Lung microvascular endothelial cell (primary cell): ENCODE measurements around the gene EIF4E1B. TPM values are rescaled to one million over a fixed set of nuclear protein-coding genes. Genes with fewer than 3 reads are reported as not detected.

Experiments
- DNase-seq, 2 donors: peaks; one replicate each; pipeline versions ENCODE4 v3.0.0 to v3.0.0-alpha.2; 2010; ENCODE audit warnings: low read depth in 2 of 2
- total RNA-seq: library from RNA; depleted of rRNA; stranded (reverse); fragments of >200 nt; gene quantifications from 2 replicates; pipeline ENCODE4 v1.2.1, GENCODE V29; 2014

EIF4E1B gene
- total RNA-seq, 1 donor from 2014 or later: not detected

DNA sequence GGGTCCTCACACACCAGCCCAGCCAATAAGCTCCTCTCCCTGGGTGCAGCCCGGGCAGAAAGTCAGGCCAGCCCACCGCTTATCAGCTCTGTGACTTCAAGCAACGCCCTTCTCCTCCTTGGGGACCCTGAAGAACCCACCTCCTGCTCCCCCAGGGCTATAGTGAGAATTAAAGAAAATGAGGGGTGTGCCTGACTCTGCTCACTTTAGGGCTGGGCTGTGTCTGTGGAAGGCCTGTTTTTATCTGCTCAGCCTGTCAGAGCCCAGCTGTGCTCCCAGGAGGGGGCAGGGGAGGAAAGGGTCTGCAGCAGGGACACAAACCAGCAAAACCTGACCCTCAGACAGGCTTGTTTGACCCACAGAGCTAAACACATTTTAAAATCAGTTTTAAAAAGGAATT lies 24.4 kb upstream of the EIF4E1B start:
- DNase-seq: no peak

- no peak for DNase-seq
Observed at GRCh38 chr5:176606875-176607274, 23.6 kb upstream of the EIF4E1B start.

DNA sequence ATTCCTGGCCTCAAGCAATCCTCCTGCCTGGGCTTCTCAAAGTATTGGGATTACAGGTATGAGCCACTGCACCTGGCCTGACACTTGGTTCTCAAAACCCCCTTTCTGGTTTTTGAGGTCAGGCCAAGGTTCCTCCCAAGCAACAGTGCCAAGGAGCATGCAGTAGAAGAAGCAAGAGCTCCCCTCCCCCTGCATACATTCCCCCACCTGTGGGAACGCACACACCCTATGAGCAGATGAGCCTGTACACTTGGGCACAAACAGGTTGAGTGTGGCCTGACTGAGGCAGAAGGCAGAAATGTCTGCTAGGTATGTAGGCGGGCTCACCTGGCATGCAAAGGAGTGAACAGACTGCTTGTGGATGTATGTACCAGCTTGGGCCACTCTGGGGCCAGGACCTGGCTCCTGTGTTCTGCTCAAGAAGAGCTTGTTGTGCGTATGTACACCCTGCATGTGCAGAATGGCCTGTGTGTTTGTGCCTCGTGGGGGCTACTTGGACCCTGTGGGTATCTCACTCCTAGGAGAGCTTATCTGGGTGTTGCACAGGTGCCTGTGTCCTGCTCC lies 22.3 kb upstream of the EIF4E1B start:
- no peak for DNase-seq

- DNase-seq: peak in 1 of 2 donors; percentile 30
Observed at GRCh38 chr5:176608937-176609723, 21.3 kb upstream of the EIF4E1B start.

DNA sequence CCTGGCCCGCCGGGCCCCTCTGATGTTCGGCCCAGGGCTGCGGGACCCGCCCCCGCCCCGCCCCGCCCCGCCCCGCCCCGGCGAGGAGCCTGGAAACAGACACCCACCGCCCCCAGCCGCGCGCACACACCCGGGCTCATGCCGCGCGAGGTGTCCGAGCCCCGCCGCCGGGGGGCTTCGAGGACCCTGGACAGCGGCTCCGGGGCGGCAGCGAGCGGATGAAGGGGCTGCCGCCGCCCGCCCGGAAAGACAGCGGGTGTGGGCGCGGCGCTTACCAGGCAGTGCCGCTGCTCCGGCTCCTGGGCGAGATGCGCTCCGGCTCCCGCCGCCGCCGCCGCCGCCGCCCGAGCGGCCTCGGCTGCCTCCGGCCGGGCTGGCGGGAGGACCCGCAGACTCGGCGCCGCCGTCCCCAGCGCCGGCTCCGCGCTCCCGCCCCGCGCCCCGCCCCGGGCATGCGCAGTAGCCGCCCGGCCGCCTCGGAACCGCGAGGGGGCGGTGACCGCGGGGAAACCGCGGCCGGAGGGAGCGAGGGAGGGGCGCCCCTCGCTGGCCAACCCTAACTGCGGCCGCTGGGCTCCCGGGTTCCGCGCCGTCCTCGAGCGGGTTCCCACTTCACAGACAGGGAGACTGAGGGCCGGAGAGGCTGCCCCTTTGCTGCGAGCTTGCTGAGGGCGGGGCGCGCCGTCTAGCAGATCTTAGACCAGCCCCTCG lies 20.6 kb upstream of the EIF4E1B start, which contains the start of gene GPRIN1:
GPRIN1 (minus strand) TSS at position 433 of the 711 bp plus-strand sequence. CDS start 10,322 bp downstream, outside the sequence.
- peak; percentile 53 to 70 for DNase-seq

DNA sequence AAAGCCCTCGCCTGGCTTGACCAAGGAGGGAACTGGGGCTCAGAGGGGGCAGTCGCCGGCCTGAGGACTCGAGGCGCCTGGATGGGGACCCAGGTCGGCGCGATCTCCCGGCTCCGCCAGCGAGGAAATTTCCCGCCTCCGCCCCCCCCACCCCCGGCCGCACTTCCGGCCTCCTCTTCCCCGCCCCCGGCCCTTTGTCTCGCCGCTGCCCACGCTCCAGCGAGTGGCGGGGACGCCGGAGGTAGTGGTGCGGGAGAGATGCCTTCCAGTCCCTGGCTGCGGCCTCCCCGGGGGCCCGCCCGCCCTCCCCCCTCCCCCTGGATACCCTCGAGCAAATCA lies 20.1 kb upstream of the EIF4E1B start:
- no peak for DNase-seq

DNA sequence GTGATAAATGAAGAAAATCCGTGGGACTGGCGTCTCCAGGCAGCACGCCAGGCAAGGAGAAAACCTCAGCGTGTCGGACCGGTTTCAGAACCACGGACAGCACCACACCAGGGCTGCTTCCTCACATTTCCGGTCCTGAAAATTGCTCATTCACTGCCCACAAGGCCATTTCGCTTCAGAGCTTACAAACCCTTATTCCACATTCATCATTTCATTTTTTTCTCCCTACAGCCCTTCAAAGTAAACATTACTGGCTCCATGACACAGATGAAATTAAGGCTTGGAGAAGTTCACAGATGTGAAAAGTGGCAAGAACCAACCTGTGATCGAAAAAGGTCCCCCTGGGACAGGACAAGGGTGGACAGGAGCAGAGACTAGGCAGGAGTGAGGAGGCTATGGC lies 19.0 kb upstream of the EIF4E1B start:
- DNase-seq: peak; percentile 84 to 91

DNA sequence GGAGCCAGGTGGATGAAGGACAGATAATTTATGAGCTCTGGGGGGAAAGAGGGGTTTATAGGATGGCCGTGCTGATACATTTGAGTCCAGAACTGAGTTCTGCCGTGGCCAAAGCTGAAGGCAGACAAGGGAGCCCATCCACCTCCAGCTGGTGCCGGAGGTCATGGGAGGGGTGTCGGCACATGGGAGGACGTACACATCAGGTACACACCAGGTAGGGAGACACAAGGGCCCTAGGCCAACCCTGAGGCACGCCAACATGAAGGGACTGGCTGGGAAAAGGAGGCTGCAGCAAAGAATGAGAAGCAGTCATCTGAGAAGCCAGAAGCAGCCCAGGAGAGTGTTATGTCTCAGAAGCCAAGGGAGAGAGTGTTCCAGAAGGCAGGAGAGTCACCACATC lies 18.5 kb upstream of the EIF4E1B start:
- DNase-seq: no peak

GRCh38 chr5:176612855-176613254 lies 17.6 kb upstream of the EIF4E1B start:
- no peak for DNase-seq

DNA sequence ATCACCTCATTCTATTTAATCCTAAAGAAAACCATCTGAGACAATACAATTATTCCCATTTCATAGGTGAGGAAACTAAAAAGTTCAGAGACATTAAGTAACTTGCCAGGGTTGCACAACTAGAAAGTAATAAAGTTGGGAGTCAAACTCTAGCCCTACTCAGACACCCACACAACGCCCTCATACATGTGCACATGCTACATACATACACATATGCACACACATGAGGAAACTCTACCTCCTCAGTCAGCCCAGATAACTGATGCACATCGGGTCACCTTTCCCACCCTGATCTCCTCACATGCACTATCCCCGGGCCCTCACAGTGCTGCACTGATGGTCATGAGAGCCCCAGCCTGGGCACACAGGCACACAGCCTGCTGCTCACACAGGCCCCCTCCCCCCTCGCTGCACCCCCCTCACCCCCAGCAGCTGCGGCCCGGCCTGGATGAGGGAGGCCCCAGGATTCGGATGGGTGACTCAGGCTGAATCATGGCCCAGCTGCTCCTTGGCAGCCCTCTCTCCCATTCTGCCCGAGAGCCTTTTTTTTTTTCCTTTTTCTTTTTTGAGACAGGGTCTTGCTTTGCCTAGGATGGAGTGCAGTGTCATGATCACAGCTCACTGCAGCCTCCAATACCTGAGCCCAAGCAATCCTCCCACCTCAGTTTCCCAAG lies 15.5 kb upstream of the EIF4E1B start:
- DNase-seq: peak; percentile 37 to 90

DNA sequence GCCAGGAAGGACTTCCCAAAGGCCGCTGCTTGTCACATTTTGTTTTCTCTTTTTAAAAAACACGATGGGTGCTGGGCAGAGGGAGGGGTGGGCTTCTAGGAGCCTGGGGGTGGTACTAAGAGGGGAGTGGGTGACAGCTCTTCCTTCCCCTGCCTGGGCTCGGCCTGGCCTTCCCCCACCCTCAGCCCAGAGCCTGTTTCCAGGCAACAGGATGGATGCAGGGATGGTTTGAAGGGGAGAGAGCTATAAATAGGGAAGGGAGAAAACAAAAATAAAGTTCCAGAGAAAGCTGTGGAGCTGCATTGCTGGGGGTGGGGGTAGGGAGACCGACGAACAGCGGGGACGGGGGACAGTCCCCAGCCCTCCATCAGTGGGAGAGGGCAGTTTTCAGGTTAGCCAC lies 14.0 kb upstream of the EIF4E1B start:
- no peak for DNase-seq

DNA sequence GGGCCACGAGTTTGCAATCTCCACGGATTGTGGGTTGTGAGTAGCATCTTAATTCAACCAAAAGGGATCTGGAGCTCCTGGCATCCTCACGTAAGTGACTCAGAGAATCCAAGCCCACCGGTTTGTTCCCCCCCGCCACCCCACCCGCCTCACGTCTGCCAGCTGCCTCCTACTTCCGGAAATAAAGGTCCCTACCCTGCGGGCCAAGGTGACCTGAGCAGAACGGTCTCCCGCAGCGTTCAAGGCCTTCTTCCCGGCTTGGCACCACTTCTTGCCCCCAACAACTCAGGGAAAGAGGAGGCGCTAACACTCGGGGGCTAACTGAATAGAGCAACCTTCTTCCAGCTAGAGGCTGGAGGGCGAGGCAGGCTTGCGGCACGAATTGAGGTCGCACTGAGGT lies 11.7 kb upstream of the EIF4E1B start:
- DNase-seq: no peak

- DNase-seq: peak; percentile 85 to 95
Observed at GRCh38 chr5:176619203-176619568, 11.3 kb upstream of the EIF4E1B start.

DNA sequence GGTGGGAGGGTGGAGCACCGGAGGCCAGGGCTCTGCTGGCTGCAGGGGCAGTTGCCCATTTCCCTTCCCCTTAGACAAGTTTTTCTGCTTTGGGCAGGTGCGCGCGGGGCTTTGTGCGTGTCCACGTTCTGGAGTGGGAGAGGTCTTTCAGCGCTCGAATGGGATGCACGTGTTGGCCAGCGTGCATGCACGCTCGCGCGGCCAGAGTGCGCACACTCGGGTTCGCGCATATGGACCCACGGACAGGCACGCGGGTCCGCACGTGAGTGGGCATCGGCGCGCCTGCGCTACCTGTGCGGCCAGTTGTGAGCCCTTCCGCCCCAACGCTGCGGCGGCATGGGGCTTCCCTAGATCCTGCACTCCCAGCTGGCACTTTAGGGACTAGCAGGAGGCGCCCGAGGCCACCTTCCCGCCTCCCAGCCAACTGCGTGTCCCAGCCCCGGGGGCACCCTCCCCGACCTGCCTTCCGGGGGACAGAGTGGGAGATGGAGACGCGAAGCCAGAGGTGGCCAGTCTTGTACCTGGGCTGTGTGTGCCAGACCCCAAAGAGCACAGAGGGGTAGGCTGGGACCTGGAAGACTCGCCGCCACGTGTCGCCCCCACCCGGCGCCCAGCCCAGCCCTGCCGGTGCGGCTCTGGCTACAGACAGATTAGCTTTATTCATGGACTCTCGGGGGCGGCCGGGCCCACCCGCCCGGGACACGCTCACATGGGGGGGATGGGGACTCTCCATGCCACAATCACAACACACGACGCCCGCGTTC lies 10.7 kb upstream of the EIF4E1B start:
- no peak for DNase-seq

DNA sequence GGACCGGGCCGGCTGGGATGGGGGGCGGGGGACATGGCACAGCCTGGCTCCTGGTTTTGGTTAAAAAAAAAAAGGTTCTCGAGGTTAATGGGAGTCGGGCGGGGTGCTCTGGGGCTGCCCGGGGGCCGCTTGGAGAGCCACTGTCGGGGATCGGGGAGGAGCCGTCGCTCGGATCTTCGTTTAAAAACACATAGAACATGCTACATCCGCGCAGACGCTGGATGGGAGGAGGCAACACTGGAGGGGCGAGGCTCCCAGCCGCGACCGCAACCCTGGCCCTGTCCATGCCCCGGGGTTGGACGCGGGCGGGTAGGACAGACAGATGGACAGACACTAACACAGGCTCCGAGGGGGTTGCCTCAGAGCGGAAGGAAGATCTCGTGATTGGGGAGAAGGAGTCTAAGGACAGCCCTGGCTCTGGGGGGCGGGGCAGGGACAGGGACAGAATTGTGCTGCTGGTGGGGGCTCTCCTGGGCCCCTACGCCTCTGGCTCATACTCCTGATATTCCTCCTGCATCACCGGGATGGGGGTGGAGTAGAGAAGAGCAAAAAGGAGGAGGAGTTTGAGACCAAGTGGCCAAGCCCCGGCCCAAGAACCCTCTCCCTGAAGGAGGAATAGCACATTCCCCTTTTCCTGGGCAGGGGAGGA lies 10.0 kb upstream of the EIF4E1B start:
- DNase-seq: no peak

- no peak for DNase-seq
Observed at GRCh38 chr5:176621661-176622079, 8.8 kb upstream of the EIF4E1B start.

GRCh38 chr5:176624142-176624541 lies 6.3 kb upstream of the EIF4E1B start:
- DNase-seq: no peak

- no peak for DNase-seq
Observed at GRCh38 chr5:176624938-176625337, 5.5 kb upstream of the EIF4E1B start.

- DNase-seq: no peak
Observed at GRCh38 chr5:176625512-176625911, 5.0 kb upstream of the EIF4E1B start.

GRCh38 chr5:176625966-176626875 lies 4.3 kb upstream of the EIF4E1B start:
- peak in 1 of 2 donors; percentile 52 for DNase-seq
